ENCODE measurements around the gene ABHD16A.

Gene ABHD16A

DNA sequence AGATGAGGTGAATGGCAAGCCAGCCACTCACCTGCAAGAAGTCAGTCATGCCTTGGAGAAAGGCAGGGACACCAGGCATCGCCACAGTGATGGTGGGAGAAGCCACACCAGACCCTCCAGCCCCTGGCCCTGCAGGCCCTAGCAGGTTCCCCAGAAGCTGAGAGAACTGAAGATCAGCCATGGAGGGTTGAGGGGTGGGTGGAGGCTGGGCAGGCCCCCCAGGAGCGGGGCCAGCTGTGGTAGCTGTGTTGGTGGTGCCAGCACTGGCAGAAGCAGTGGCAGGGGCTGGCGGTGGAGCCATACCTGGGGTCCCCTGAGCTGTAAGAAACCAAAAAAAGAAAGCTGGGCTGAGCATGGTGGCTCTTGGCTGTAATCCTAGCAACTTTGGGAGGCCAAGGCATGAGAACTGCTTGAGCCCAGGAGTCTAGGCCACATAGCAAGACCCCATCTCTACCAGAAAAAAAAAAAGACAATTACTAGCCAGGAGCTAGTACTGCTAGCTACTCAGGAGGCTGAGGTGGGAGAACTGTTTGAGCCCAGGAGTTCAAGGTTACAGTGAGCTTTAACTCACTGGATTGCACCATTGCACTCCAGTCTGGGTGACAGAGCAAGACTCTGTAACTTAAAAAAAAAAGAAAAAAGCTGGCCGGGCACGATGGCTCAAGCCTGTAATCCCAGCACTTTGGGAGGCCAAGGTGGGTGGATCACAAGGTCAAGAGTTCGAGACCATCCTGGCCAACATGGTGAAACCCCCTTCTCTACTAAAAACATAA lies 60.1 kb downstream of the ABHD16A start:
- DNase-seq (ENCODE audit: low read depth in 2 of 3, low spot score in 1 of 3): no peak

DNA sequence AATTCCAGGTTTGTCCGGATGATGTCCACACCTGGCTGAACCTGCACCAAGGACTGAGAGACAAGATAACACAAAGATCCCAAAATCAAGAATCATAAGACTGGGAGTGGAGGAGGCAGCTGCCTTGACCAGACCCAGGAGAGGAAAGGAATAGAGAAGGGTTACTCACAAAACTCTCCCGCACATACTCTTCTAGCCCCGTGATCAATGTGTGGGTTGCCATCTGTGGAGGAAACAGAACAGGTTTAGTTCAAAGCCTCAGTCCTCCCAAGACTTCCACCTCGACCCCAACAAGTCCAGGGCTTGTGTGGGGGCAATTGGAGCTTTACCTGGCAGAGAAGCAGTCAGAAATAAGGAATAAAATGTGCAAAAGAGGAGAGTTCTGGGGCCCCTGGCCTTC lies 61.8 kb downstream of the ABHD16A start:
- no peak for DNase-seq (ENCODE audit: low read depth in 2 of 3, low spot score in 1 of 3)

DNA sequence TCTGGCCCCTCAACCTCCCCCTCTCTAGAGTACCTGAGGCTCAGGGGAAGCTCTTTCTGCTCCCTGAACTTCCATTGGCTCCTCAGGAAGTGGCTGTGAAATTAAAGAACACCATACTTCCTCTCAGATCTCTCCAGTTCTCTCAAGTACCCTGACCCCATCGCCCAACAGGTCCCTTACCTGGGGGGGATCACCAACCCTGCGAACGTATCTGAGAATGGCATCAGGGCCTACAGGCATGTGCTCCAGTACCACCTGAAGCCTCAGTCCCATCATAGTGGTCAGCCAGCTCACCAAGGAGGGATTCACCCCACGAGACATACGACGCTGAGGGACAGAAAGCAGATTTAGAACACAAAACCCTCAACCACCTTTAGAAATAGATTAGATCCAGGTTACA lies 62.5 kb downstream of the ABHD16A start:
- DNase-seq (ENCODE audit: low read depth in 2 of 3, low spot score in 1 of 3): no peak

DNA sequence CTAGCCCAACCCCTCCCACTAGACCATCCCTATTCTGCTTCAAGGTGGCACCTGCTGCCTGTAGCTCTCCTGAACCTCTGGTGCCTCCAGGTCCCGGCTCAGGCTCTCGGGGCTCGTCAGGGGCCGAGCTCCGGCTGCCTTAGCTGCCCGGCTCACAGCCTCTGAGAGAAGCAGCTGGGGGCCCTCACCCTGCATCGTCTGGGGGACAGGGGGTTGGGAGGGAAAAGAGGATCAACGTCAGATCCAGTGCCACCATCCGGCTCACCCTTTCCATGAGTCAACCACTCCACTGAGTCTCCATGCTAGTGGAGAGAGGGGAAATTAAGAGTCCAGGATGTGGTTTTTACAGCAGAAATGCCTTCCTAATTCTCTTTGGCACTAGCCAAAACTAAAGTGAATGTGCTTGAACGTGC lies 63.7 kb downstream of the ABHD16A start:
- DNase-seq (ENCODE audit: low read depth in 2 of 3, low spot score in 1 of 3): peak in 1 of 3 donors; percentile 16

DNA sequence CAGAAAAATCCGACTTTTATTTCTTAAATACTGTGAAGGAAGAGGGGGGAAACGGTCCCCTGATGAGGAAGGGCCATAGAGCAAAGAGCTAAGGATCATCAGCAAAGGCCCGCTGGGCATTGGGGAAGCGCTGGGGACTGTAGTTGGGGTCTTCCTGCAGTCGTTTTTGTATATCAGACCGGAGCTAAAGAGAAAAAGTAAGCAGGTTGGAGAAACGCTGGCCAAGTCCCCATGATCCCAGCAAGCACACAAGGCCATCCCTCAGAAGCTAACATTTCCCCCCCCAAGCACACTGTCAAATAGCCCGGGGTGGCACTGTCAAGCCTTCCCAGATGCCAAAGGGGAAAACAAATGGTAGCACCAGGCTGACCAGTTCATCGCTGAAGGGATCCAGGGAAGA lies 64.1 kb downstream of the ABHD16A start:
- DNase-seq (ENCODE audit: low read depth in 2 of 3, low spot score in 1 of 3): no peak
